BJ (cell line): ENCODE data around the gene SCAMP1. TPM values are rescaled to one million over a fixed set of nuclear protein-coding genes. Genes with fewer than 3 reads are reported as not detected.

Source experiments
- CTCF ChIA-PET: fragments of 350-600 bp; formaldehyde crosslinking; extraction: SDS; loops from one replicate; lab custom pipeline; 2021; ENCODE audit warnings: antibody characterized with exemption, inconsistent platforms; lab: Yijun Ruan, JAX
- POLR2A ChIA-PET: fragments of 300-600 bp; sonication (Branson Sonifier 250); formaldehyde crosslinking; extraction: SDS; loops from one replicate; lab custom pipeline; 2021; ENCODE audit warnings: antibody characterized with exemption; lab: Charles Lee
- DNase-seq: peaks from one replicate; pipeline ENCODE4 v3.0.0-alpha.2; 2011; ENCODE audit warnings: low read depth
- H3K27me3 ChIP-seq: 2 replicates; pipeline ENCODE4 v1.6.0; 2011; ENCODE audit warnings: low read length; ENCODE audit not compliant: control insufficient read depth, insufficient read depth
- H3K36me3 ChIP-seq: 2 replicates; pipeline ENCODE4 v1.5.1; 2011; ENCODE audit warnings: low read length; ENCODE audit not compliant: control insufficient read depth, insufficient read depth
- H3K4me3 ChIP-seq: 2 replicates; pipeline ENCODE4 v1.5.1; 2011; ENCODE audit warnings: low read depth, mild to moderate bottlenecking, control low read depth, low read length
- polyA plus RNA-seq: library from polyadenylated mRNA; depleted of rRNA; stranded (reverse); fragments of >200 nt; gene quantifications from 2 replicates; pipeline ENCODE4 v1.2.3, GENCODE V29; 2011
- TF ChIP-seq, protein P1 (sequence below): IDR thresholded peaks from 2 replicates; pipeline ENCODE4 v1.5.1; 2011; ENCODE audit warnings: low read depth, mild to moderate bottlenecking, control low read depth, inconsistent platforms, low read length, moderate library complexity; ENCODE audit not compliant: insufficient read depth

SCAMP1 gene
- polyA plus RNA-seq, 1 experiment: 26.6 TPM

DNA sequence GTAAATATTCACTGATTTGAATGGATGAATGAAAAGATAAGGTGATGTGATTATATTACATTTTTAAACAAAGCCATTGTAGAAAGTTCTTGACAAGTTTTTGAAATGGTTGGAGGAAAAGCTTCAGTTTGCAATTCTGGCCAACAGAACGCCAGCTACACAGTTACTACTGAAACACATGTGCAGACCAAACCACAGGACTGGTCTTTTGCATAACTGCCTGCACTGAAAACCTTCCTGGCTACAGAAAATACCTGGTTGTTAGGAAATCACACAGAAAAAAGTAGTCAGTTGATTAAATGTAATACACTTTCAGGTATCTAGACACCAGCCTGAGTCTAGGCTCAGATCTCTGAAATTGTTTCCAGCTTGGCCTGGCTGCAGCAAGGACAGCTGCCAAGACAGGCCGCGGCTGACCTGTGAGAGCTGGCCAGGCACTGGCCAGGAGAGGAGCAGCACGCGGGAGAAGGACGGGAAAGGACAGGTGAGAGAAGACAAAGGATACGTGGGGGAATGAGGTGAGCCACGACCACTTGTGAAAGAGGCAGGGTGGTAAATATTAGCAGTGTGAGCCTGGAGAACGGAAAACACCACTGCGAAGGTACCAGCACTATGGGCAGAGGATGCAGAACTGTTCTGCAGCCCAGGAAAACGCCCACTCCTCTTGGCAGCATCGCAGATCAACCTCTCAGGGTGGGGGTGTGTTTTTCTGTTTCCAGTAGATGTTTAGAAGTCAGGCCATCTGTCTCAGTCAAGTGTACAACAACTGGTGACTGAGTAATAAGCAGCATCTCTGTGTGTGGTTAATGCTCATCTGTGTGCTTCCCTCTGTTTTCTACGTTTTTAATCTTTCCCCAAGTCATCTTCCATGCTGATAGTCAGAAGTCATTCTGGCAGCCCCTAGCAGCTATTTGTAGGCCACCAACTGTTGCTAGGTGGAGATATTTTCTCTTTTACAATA lies 137.4 kb downstream of the SCAMP1 start:
- POLR2A ChIA-PET: no interaction called here
- Histone ChIP-seq H3K27me3 (no peaks in the 10 kb centered on the region), H3K4me3 (no peak overlapping the region), H3K36me3 (no peaks in the 10 kb centered on the region)
- CTCF ChIA-PET: interaction anchor here (3.5 kb wide), 1 partner anchor 13 kb away, joined by 13 read pairs; no protein-coding TSS in a partner anchor
- TF ChIP-seq, protein P1, sequence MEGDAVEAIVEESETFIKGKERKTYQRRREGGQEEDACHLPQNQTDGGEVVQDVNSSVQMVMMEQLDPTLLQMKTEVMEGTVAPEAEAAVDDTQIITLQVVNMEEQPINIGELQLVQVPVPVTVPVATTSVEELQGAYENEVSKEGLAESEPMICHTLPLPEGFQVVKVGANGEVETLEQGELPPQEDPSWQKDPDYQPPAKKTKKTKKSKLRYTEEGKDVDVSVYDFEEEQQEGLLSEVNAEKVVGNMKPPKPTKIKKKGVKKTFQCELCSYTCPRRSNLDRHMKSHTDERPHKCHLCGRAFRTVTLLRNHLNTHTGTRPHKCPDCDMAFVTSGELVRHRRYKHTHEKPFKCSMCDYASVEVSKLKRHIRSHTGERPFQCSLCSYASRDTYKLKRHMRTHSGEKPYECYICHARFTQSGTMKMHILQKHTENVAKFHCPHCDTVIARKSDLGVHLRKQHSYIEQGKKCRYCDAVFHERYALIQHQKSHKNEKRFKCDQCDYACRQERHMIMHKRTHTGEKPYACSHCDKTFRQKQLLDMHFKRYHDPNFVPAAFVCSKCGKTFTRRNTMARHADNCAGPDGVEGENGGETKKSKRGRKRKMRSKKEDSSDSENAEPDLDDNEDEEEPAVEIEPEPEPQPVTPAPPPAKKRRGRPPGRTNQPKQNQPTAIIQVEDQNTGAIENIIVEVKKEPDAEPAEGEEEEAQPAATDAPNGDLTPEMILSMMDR: no peak
- DNase-seq: no peak

DNA sequence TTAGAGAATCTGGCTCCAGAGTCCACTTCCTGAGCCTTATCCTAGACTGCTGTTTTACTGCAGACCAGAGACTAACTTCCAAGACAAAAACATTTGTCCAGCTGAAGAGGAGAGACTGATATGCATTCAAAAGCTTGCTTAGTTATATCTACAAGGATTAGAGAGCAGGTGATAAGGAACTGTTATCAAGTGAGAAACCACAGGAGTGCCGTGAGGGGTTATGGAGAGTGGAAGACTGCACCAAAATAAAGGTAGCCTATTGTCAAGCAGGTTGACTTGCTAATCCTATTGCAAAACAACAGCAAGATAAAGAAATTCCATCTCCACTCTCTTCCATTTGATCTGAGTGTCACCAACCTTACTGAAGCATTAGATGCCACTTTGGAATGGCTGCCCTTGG lies 139.1 kb downstream of the SCAMP1 start:
- CTCF ChIA-PET: no interaction called here

DNA sequence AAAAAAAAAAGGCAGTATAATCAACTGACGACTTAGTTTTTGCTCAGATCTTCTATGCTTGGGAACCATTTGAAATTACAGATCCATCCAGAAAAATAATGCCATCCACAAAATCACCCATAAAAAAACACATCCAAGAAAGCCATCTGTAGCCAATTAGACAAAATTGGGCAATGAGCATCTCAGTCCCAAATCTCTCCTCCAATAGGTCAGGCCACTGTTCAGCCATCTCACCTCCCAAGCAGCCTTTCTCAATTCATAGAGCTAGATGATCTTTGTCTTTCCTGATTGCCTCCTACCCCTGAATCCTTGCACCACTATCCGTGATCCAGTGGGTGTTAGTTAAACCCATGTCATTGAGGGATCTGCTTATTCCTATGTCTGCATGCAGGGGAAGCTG lies 139.6 kb downstream of the SCAMP1 start:
- TF ChIP-seq, protein P1: no peak
- Histone ChIP-seq H3K27me3 (no peaks in the 10 kb centered on the region), H3K36me3 (no peaks in the 10 kb centered on the region), H3K4me3 (no peak overlapping the region)
- no peak for DNase-seq
- ChIA-PET CTCF (interaction anchor here (0.5 to 0.6 kb wide), 3 partner anchors 128 to 1839 kb away, joined by 3 read pairs; no protein-coding TSS in a partner anchor), POLR2A (no interaction called here)

More for the DNA sequence above, 139.1 kb downstream of the SCAMP1 start:
- no peak overlapping the region for H3K4me3 ChIP-seq
- no peaks in the 10 kb centered on the region for H3K36me3 ChIP-seq
- no peak for DNase-seq
- TF ChIP-seq, protein P1: no peak
- POLR2A ChIA-PET: no interaction called here
- H3K27me3 ChIP-seq: no peaks in the 10 kb centered on the region

DNA sequence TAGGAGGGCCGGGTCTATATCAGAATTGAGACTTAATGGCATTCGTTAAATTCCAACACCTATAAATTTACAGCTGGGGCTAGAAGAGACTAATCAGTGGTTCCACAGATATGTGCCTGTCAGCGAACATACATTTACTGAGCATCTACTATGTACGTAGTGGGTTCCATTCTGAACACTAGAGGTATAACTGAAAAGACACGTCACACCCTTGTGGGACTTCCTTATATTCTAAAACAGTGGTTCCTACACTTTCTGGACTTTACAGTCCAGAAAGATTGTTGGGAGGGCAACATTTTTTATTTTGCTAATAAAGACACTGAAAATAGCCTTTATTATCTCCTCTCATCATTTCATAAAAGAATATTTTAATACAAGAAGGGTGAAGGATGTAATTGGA lies 140.5 kb downstream of the SCAMP1 start:
- POLR2A ChIA-PET: no interaction called here

More for the DNA sequence above, 140.5 kb downstream of the SCAMP1 start:
- Histone ChIP-seq H3K27me3 (no peaks in the 10 kb centered on the region), H3K4me3 (no peak overlapping the region), H3K36me3 (no peaks in the 10 kb centered on the region)
- CTCF ChIA-PET: interaction anchor here (0.6 kb wide), 1 partner anchor 259 kb away, joined by 3 read pairs; no protein-coding TSS in a partner anchor
- TF ChIP-seq, protein P1: no peak
- no peak for DNase-seq
